GM12878 (cell line): ENCODE data around the gene EFCAB10. TPM values are rescaled to one million over a fixed set of nuclear protein-coding genes. Genes with fewer than 3 reads are reported as not detected.

Source experiments
- BHLHE40 ChIP-seq, 2 experiments: fragments of 450-650 bp in 1 of 2; IDR thresholded peaks; 2 replicates each; pipeline ENCODE4 v1.6.1; 2011 to 2017; ENCODE audit warnings: low read depth in 2 of 2, borderline replicate concordance in 1 of 2, improper control_type of control experiment in 1 of 2, low read length in 1 of 2, mild to moderate bottlenecking in 1 of 2
- CBX5 ChIP-seq: sonication (generic); IDR thresholded peaks from 2 replicates; pipeline ENCODE4 v1.6.1; 2016; ENCODE audit warnings: low read depth, moderate library complexity, mild to moderate bottlenecking, inconsistent platforms
- CHD1 ChIP-seq: IDR thresholded peaks from 2 replicates; pipeline ENCODE4 v1.6.1; 2012; ENCODE audit warnings: low read depth, low read length, improper control_type of control experiment
- EZH2 ChIP-seq: IDR thresholded peaks from 2 replicates; pipeline ENCODE4 v1.6.1; 2012; ENCODE audit warnings: low read depth, mild to moderate bottlenecking, control low read depth, inconsistent platforms, low read length, borderline replicate concordance; ENCODE audit not compliant: control insufficient read depth
- FOXM1 ChIP-seq: IDR thresholded peaks from 2 replicates; pipeline ENCODE4 v1.6.1; 2012; ENCODE audit warnings: low read depth, mild to moderate bottlenecking, inconsistent platforms, low read length, moderate library complexity
- GATAD2B ChIP-seq: fragments of 450-650 bp; conservative IDR thresholded peaks from 2 replicates; pipeline ENCODE4 v1.6.1; 2017; ENCODE audit warnings: low read depth, mild to moderate bottlenecking, moderate library complexity
- LARP7 ChIP-seq: fragments of 450-650 bp; IDR thresholded peaks from 2 replicates; pipeline ENCODE4 v1.6.1; 2017; ENCODE audit warnings: mild to moderate bottlenecking
- MEF2A ChIP-seq: IDR thresholded peaks from 2 replicates; pipeline ENCODE4 v1.6.1; 2011; ENCODE audit warnings: low read depth, mild to moderate bottlenecking, low read length, moderate library complexity; ENCODE audit not compliant: insufficient read depth
- MTA2 ChIP-seq: fragments of 450-650 bp; IDR thresholded peaks from 2 replicates; pipeline ENCODE4 v1.6.1; 2016; ENCODE audit warnings: low read depth, mild to moderate bottlenecking, moderate library complexity
- NBN ChIP-seq: fragments of 450-650 bp; IDR thresholded peaks from 2 replicates; pipeline ENCODE4 v1.6.1; 2016
- NFIC ChIP-seq: IDR thresholded peaks from 2 replicates; pipeline ENCODE4 v1.6.1; 2012; ENCODE audit warnings: low read depth, mild to moderate bottlenecking, inconsistent platforms, low read length, moderate library complexity
- NFXL1 ChIP-seq: fragments of 450-650 bp; IDR thresholded peaks from 2 replicates; pipeline ENCODE4 v1.6.1; 2017; ENCODE audit warnings: antibody characterized with exemption, mild to moderate bottlenecking, borderline replicate concordance
- PAX8 ChIP-seq: fragments of 450-650 bp; IDR thresholded peaks from 2 replicates; pipeline ENCODE4 v1.6.1; 2017; ENCODE audit warnings: mild to moderate bottlenecking, moderate library complexity
- POLR2A ChIP-seq: IDR thresholded peaks from 2 replicates; pipeline ENCODE4 v1.6.1; 2011; ENCODE audit warnings: low read depth, mild to moderate bottlenecking, low read length
- RAD21 ChIP-seq: IDR thresholded peaks from 2 replicates; pipeline ENCODE4 v1.6.1; 2011; ENCODE audit warnings: mild to moderate bottlenecking, low read depth, low read length, moderate library complexity; ENCODE audit not compliant: insufficient read depth
- RBBP5 ChIP-seq: fragments of 200-600 bp; sonication (generic); conservative IDR thresholded peaks from 2 replicates; pipeline ENCODE4 v1.6.1; 2016
- RFX5 ChIP-seq: IDR thresholded peaks from 2 replicates; pipeline ENCODE4 v1.6.1; 2011; ENCODE audit warnings: low read depth, low read length, improper control_type of control experiment
- SMAD5 ChIP-seq: IDR thresholded peaks from 2 replicates; pipeline ENCODE4 v1.6.1; 2016; ENCODE audit warnings: antibody characterized with exemption, low read depth
- STAT3 ChIP-seq: IDR thresholded peaks from 2 replicates; pipeline ENCODE4 v1.6.1; 2011; ENCODE audit warnings: low read depth, low read length, improper control_type of control experiment
- SUZ12 ChIP-seq: fragments of 200-600 bp; sonication (generic); IDR thresholded peaks from one replicate; pipeline ENCODE4 v1.6.1; 2018; ENCODE audit warnings: antibody characterized with exemption, mild to moderate bottlenecking; ENCODE audit not compliant: unreplicated experiment
- ZNF384 ChIP-seq: IDR thresholded peaks from 2 replicates; pipeline ENCODE4 v1.6.1; 2012; ENCODE audit warnings: low read depth, mild to moderate bottlenecking, low read length, improper control_type of control experiment, borderline replicate concordance
- ZNF622 ChIP-seq: fragments of 450-650 bp; IDR thresholded peaks from 2 replicates; pipeline ENCODE4 v1.6.1; 2017; ENCODE audit warnings: mild to moderate bottlenecking, inconsistent platforms
- ZSCAN29 ChIP-seq: fragments of 450-650 bp; IDR thresholded peaks from 2 replicates; pipeline ENCODE4 v1.6.1; 2017; ENCODE audit warnings: mild to moderate bottlenecking, moderate library complexity
- polyA plus RNA-seq, 11 experiments: library from polyadenylated mRNA; depleted of rRNA in 4 of 11; unstranded in 6 of 11; stranded (reverse) in 5 of 11; fragments of >200 nt; fragmentation: Nextera tagmentation in 4 of 11; fragmentation: Illumina TruSeq in 1 of 11; extraction: Ambion mirVana in 4 of 11; extraction: Trizol in 1 of 11; gene quantifications; 1 replicate in 1 of 11; 2 replicates in 10 of 11; pipeline versions ENCODE4 v1.2.1 to v1.2.3, GENCODE V29; 2011 to 2016; ENCODE audit warnings: inconsistent platforms in 2 of 11, missing spikeins in 2 of 11, low read depth in 1 of 11
- total RNA-seq, 4 experiments: library from RNA; depleted of rRNA in 3 of 4; stranded (reverse); fragments of >200 nt in 3 of 4; fragmentation: Illumina TruSeq in 1 of 4; extraction: Trizol in 1 of 4; gene quantifications; 2 replicates each; pipeline versions ENCODE4 v1.2.1 to v1.2.3, GENCODE V29; 2013 to 2021
- TF ChIP-seq, protein P1 (sequence below): IDR thresholded peaks from 2 replicates; pipeline ENCODE4 v1.6.1; 2012; ENCODE audit warnings: low read depth, low read length, improper control_type of control experiment
- TF ChIP-seq, protein P2 (sequence below): fragments of 450-650 bp; IDR thresholded peaks from 2 replicates; pipeline ENCODE4 v1.6.1; 2016; ENCODE audit warnings: mild to moderate bottlenecking
- TF ChIP-seq, protein P3 (sequence below): fragments of 450-650 bp; IDR thresholded peaks from 2 replicates; pipeline ENCODE4 v1.6.1; 2018; ENCODE audit warnings: mild to moderate bottlenecking, low read depth, moderate library complexity; ENCODE audit not compliant: partially characterized antibody
- TF ChIP-seq, protein P4 (sequence below): IDR thresholded peaks from 2 replicates; pipeline ENCODE4 v1.6.1; 2012; ENCODE audit warnings: low read length, inconsistent platforms

The EFCAB10 gene
- total and polyA plus RNA-seq, 10 of the 15 experiments (the other 5 are each of a cell fraction or from before 2014, with no cell fraction given): 0.38 to 1.0 (median 0.54) TPM; not detected in 6

DNA sequence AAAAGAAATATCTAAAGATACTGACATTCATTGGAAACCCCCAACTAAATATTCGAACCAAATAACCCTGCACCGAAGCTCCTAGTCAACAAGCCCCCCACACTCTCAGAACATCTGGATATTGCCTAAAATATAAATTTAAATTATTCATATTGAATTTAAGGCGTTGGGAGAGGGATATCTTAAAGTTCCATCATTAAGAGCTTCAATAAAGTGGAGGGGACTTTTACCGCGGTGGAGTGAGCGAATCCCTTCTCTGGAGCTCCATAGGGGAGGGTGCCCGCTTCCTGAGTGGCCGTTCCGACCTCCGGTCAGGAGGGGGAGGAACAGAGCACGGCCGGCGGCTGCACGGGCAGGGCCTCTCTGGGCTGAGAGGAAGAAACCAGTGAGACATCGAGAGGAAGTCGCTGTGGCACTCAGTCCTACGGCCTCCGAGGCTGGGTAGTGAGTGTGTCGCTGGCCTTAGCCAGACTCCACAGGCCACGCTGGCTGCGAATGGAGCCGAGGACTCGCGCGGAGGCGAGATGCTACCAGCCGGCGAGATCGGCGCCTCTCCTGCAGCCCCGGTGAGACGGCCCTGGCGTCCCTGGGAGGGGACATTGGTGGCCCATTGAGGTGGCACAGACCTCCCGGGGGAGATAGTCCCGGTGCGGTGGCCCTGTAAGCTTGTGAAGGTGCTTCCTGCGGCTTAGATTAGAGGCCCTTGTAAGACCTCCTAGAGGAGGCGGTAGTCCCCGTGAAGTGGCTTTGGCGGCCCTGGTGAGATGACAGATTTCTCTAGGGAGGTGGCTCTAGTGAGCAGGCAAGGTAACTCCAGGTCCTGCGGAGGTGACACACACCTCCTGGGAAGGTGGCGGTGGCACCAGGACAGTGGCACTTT is 49.3 kb downstream of the EFCAB10 start, which contains the start of gene RINT1 (continued):
- TF ChIP-seq STAT3: no peak
- TF ChIP-seq CBX5: no peak
- peak; percentile 100 for TF ChIP-seq POLR2A
- TF ChIP-seq, protein P1, sequence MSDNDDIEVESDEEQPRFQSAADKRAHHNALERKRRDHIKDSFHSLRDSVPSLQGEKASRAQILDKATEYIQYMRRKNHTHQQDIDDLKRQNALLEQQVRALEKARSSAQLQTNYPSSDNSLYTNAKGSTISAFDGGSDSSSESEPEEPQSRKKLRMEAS: peak; percentile 64
- TF ChIP-seq MTA2: no peak
- no peak for TF ChIP-seq FOXM1
- no peak for TF ChIP-seq EZH2
- no peak for TF ChIP-seq RAD21
- TF ChIP-seq SMAD5: peak; percentile 96
- peak; percentile 92 for TF ChIP-seq NBN
- TF ChIP-seq, protein P2, sequence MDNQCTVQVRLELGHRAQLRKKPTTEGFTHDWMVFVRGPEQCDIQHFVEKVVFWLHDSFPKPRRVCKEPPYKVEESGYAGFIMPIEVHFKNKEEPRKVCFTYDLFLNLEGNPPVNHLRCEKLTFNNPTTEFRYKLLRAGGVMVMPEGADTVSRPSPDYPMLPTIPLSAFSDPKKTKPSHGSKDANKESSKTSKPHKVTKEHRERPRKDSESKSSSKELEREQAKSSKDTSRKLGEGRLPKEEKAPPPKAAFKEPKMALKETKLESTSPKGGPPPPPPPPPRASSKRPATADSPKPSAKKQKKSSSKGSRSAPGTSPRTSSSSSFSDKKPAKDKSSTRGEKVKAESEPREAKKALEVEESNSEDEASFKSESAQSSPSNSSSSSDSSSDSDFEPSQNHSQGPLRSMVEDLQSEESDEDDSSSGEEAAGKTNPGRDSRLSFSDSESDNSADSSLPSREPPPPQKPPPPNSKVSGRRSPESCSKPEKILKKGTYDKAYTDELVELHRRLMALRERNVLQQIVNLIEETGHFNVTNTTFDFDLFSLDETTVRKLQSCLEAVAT: peak; percentile 81
- no peak for TF ChIP-seq RFX5
- TF ChIP-seq RBBP5: no peak
- TF ChIP-seq ZNF622: no peak
- TF ChIP-seq, protein P3, sequence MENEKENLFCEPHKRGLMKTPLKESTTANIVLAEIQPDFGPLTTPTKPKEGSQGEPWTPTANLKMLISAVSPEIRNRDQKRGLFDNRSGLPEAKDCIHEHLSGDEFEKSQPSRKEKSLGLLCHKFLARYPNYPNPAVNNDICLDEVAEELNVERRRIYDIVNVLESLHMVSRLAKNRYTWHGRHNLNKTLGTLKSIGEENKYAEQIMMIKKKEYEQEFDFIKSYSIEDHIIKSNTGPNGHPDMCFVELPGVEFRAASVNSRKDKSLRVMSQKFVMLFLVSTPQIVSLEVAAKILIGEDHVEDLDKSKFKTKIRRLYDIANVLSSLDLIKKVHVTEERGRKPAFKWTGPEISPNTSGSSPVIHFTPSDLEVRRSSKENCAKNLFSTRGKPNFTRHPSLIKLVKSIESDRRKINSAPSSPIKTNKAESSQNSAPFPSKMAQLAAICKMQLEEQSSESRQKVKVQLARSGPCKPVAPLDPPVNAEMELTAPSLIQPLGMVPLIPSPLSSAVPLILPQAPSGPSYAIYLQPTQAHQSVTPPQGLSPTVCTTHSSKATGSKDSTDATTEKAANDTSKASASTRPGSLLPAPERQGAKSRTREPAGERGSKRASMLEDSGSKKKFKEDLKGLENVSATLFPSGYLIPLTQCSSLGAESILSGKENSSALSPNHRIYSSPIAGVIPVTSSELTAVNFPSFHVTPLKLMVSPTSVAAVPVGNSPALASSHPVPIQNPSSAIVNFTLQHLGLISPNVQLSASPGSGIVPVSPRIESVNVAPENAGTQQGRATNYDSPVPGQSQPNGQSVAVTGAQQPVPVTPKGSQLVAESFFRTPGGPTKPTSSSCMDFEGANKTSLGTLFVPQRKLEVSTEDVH: no peak
- TF ChIP-seq BHLHE40 (IDR thresholded peaks at IDR 0.05; ENCODE audit: borderline replicate concordance in 1 of 2, low read depth in 2 of 2, low read length in 1 of 2): peak; percentile 80 to 93; a peak in 3 of 4 replicates
- no peak for TF ChIP-seq ZSCAN29
- TF ChIP-seq NFIC: 0 out of 2 replicates have a peak, but pooled peaks have one; percentile 9
- peak; percentile 93 for TF ChIP-seq LARP7
- TF ChIP-seq ZNF384: 0 out of 2 replicates have a peak, but pooled peaks have one; percentile 14
- TF ChIP-seq, protein P4, sequence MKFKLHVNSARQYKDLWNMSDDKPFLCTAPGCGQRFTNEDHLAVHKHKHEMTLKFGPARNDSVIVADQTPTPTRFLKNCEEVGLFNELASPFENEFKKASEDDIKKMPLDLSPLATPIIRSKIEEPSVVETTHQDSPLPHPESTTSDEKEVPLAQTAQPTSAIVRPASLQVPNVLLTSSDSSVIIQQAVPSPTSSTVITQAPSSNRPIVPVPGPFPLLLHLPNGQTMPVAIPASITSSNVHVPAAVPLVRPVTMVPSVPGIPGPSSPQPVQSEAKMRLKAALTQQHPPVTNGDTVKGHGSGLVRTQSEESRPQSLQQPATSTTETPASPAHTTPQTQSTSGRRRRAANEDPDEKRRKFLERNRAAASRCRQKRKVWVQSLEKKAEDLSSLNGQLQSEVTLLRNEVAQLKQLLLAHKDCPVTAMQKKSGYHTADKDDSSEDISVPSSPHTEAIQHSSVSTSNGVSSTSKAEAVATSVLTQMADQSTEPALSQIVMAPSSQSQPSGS: no peak
- TF ChIP-seq NFXL1: no peak
- TF ChIP-seq MEF2A: peak; percentile 56; the same call in 1 of the 2 replicates
- no peak for TF ChIP-seq SUZ12
- TF ChIP-seq GATAD2B: peak; percentile 75; the same call in 1 of the 2 replicates
- TF ChIP-seq PAX8: no peak
- TF ChIP-seq CHD1: no peak
